Measurements from ENCODE around the gene CORT.
A peak's percentile ranks its signal among the peaks of the same experiment; 100 is the strongest.
"Not testable (repeated sequence)": the region's sequence is repeated elsewhere in the genome, so short reads cannot be mapped to it uniquely, and the experiment has no call there.

CORT gene, protein sequence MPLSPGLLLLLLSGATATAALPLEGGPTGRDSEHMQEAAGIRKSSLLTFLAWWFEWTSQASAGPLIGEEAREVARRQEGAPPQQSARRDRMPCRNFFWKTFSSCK

DNA sequence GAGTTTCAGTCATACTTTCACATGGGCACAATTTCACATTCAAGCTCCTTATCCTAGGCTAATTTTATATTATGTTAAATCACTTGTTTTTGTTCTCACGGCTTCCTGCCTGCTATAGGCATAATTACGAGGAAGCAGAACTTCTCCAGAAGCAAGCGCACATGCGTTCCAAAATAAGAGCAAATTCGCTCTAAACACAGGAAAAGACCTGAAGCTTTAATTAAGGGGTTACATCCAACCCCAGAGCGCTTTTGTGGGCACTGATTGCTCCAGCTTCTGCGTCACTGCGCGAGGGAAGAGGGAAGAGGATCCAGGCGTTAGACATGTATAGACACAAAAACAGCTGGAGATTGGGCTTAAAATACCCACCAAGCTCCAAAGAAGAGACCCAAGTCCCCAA is at the start of gene CORT:
CORT (plus strand) TSS at position 281 of the 400 bp plus-strand sequence. CDS start 193 bp downstream, outside the sequence.
- H3K27me3 Mint-ChIP-seq (ENCODE audit: low read depth): peaks cover 3% of the 10 kb centered on the region
- no peaks in the 10 kb centered on the region for H3K9me3 Mint-ChIP-seq
- no peak within 1 kb of the TSS for H3K4me3 Mint-ChIP-seq
- no peak within 1 kb of the TSS for H3K27ac Mint-ChIP-seq
- no peaks in the 10 kb centered on the region for H3K36me3 Mint-ChIP-seq (ENCODE audit: low read depth)
- no peaks in the 10 kb centered on the region for H3K4me1 Mint-ChIP-seq (ENCODE audit: low read depth)

DNA sequence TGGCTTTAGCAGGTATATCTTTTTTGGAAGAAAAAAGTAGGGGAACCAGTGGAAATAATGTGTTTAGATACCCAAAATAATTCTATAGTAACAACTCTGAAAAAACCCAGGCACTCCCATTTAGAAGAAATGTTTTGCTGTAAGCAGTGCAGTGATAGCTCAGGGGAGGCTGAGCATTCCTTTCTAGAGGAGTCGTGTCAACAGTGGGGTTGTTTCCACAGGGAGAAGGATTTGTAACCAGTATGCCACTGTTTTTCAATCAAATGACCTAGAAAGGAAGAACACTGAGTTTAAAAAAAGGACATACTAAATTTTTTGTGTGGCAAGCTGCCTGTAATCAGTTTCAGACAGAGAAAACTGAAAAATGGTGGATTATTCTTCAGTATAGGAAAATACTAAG is 48.5 kb upstream of the CORT start:
- Mint-ChIP-seq H3K27ac (no peak overlapping the region), H3K9me3 (no peaks in the 10 kb centered on the region), H3K4me3 (no peak overlapping the region), H3K4me1 (ENCODE audit: low read depth) (peaks cover 23% of the 10 kb centered on the region), H3K27me3 (ENCODE audit: low read depth) (no peaks in the 10 kb centered on the region), H3K36me3 (ENCODE audit: low read depth) (peaks cover 21% of the 10 kb centered on the region)

GRCh38 chr1:10402729-10403274 is 47.0 kb upstream of the CORT start:
- peaks cover 20% of the 10 kb centered on the region for H3K4me1 Mint-ChIP-seq (ENCODE audit: low read depth)
- no peaks in the 10 kb centered on the region for H3K27me3 Mint-ChIP-seq (ENCODE audit: low read depth)
- peaks cover 29% of the 10 kb centered on the region for H3K36me3 Mint-ChIP-seq (ENCODE audit: low read depth)
- H3K9me3 Mint-ChIP-seq: no peaks in the 10 kb centered on the region
- no peak overlapping the region for H3K27ac Mint-ChIP-seq
- no peak overlapping the region for H3K4me3 Mint-ChIP-seq

DNA sequence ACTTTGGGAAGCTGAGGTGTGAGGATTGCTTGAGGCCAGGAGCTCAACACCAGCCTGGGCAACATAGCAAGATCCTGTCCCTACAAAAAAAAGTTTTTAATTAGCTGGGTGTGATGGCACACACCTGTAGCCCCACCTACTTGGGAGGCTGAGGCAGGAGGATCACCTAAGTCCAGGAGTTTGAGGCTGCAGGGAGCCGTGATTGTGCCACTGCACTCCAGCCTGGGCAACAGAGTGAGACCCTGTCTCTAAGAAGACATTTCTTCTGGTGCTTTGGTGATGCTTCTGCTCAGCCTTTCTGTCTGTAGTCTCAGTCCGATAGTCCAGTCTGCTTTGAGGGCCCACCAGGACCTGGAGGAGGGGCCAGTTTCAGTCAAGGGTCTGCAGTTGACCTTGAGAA is 42.6 kb upstream of the CORT start:
- no peak overlapping the region for H3K27ac Mint-ChIP-seq
- no peaks in the 10 kb centered on the region for H3K27me3 Mint-ChIP-seq (ENCODE audit: low read depth)
- H3K9me3 Mint-ChIP-seq: no peaks in the 10 kb centered on the region
- H3K36me3 Mint-ChIP-seq (ENCODE audit: low read depth): peaks cover 52% of the 10 kb centered on the region
- no peak overlapping the region for H3K4me3 Mint-ChIP-seq
- no peaks in the 10 kb centered on the region for H3K4me1 Mint-ChIP-seq (ENCODE audit: low read depth)

DNA sequence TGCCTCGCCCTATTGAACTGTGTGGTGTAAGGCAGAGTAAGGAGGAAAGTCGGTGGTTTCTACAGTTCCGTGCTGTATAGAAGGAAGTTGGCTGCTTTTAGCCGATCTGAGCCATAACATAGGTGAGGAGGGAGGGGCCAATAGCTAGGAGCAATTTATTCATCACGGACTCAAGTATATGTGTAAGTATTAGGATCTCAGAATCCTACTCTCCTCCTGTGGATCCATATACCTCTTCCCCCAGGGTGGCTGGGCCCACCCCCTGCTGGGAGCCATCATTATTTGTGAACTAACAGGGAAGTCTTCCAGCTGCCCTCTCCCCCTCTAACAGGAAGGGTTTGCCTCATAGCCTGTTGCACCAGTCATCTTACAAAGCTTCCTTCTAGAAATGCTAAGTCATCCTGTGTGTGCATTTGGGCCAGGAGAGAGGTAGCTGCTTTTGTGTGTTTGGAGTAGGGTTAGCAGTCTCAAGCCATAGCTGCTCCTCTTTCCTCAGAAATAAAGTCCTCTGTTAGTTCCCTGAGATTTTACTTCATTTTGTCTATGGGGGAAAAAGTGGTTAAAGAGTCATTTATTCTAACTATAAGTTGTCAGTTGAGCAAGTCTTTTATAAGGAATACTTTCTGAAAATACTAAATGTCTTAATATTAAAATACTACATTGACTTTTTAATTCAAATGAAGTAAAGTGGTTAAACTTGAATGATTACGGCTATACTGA is 34.5 kb upstream of the CORT start:
- Mint-ChIP-seq H3K36me3 (ENCODE audit: low read depth) (peaks cover 70% of the 10 kb centered on the region), H3K4me3 (peak overlapping the region; percentile 64), H3K27ac (peak overlapping the region; percentile 96), H3K4me1 (ENCODE audit: low read depth) (peaks cover 17% of the 10 kb centered on the region), H3K27me3 (ENCODE audit: low read depth) (no peaks in the 10 kb centered on the region), H3K9me3 (no peaks in the 10 kb centered on the region)

DNA sequence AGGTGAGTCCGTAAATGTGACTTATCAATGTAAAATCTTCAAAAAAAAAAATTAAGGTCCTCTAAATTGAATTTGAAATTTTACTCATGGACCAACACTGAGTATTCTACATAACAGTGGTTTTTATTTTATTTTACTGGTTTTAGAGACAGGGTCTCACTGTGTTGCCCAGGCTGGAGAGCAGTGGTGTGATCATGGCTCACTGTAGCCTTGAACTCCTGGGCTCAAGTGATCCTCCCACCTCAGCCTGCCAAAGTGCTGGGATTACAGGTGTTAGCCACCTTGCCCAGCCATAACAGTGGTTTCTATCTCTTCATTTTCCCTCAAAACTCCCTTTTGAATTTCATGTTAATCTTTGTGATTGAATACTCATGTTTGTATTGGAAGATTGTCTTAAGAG is 33.9 kb upstream of the CORT start:
- Mint-ChIP-seq H3K4me1 (ENCODE audit: low read depth) (peaks cover 17% of the 10 kb centered on the region), H3K36me3 (ENCODE audit: low read depth) (peaks cover 70% of the 10 kb centered on the region), H3K27ac (peak overlapping the region; percentile 5)
- H3K4me3 Mint-ChIP-seq; H3K27me3 Mint-ChIP-seq (ENCODE audit: low read depth); H3K9me3 Mint-ChIP-seq: not testable (repeated sequence)

DNA sequence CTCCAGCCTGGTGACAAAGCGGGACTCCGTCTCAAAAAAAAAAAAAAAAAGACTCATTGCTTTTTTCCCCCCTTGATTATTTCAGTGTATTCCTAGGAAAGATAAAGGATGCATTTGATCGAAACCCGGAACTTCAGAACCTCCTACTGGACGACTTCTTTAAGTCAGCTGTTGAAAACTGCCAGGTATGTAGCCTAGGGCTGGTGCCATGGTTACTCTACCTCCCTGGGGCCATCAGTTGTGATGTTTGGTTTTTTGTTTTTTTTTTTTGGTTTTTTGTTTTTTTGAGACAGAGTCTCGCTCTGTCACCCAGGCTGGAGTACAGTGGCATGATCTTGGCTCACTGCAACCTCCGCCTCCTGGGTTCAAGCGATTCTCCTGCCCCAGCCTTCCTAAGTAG is 31.1 kb upstream of the CORT start:
- peak overlapping the region; percentile 45 for H3K27ac Mint-ChIP-seq
- peaks cover 15% of the 10 kb centered on the region for H3K4me1 Mint-ChIP-seq (ENCODE audit: low read depth)
- H3K4me3 Mint-ChIP-seq; H3K27me3 Mint-ChIP-seq (ENCODE audit: low read depth); H3K9me3 Mint-ChIP-seq: not testable (repeated sequence)
- H3K36me3 Mint-ChIP-seq (ENCODE audit: low read depth): peaks cover 45% of the 10 kb centered on the region

DNA sequence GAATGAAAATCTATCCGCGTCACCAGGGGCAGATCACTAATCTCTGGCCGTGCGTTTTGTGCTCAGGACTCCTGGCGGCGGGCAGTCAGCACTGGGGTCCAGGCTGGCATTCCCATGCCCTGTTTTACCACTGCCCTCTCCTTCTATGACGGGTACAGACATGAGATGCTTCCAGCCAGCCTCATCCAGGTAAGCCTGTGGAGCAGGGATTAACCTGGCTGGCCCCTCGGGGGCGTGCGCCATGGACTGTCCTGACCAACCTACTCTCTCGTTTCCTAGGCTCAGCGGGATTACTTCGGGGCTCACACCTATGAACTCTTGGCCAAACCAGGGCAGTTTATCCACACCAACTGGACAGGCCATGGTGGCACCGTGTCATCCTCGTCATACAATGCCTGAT is 30.5 kb upstream of the CORT start:
- no peaks in the 10 kb centered on the region for H3K27me3 Mint-ChIP-seq (ENCODE audit: low read depth)
- H3K4me1 Mint-ChIP-seq (ENCODE audit: low read depth): peaks cover 11% of the 10 kb centered on the region
- H3K9me3 Mint-ChIP-seq: no peaks in the 10 kb centered on the region
- H3K27ac Mint-ChIP-seq: peak overlapping the region; percentile 55
- H3K4me3 Mint-ChIP-seq: no peak overlapping the region
- peaks cover 41% of the 10 kb centered on the region for H3K36me3 Mint-ChIP-seq (ENCODE audit: low read depth)

DNA sequence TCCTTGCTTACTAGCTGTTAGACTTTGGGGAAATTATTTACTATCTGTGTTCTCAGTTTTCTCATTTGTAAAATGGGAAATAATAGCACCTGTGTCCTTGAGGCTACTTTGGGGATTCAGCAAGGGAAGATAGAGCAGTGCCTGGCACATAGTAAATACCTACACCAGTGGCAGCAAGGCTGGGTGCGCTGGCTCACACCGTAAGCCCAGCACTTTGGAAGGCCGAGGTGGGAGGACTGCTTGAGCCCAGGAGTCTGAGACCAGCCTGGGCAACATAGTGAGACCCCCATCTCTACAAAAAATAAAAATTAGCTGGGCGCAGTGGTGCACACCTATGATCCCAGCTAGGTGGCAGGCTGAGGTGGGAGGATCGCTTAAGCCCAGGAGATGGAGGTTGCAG is 28.2 kb upstream of the CORT start:
- no peaks in the 10 kb centered on the region for H3K27me3 Mint-ChIP-seq (ENCODE audit: low read depth)
- H3K4me1 Mint-ChIP-seq (ENCODE audit: low read depth): no peaks in the 10 kb centered on the region
- peaks cover 29% of the 10 kb centered on the region for H3K36me3 Mint-ChIP-seq (ENCODE audit: low read depth)
- H3K4me3 Mint-ChIP-seq: no peak overlapping the region
- no peak overlapping the region for H3K27ac Mint-ChIP-seq
- no peaks in the 10 kb centered on the region for H3K9me3 Mint-ChIP-seq

DNA sequence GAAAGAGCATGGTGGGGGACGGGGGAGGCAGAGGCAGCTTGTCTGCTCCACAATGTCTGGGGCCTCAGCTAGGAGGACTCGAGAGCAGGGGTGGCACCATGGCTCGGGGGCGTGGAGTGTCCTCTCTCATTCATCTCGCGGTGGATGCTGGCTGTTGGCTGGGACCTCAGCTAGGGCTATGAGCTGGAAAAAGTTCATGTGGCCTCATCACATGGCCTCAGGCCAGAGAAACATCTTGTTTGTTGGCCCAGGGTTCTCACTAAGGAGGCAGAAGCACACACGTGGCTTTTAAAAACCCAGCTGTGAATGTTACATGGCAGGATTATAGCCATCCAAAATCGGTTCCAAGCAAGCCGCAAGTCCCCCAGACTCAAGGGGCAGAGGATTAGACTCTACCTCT is 25.8 kb upstream of the CORT start:
- Mint-ChIP-seq H3K4me1 (ENCODE audit: low read depth) (peaks cover 6% of the 10 kb centered on the region), H3K4me3 (no peak overlapping the region), H3K27me3 (ENCODE audit: low read depth) (no peaks in the 10 kb centered on the region), H3K9me3 (no peaks in the 10 kb centered on the region), H3K36me3 (ENCODE audit: low read depth) (peaks cover 16% of the 10 kb centered on the region), H3K27ac (no peak overlapping the region)

DNA sequence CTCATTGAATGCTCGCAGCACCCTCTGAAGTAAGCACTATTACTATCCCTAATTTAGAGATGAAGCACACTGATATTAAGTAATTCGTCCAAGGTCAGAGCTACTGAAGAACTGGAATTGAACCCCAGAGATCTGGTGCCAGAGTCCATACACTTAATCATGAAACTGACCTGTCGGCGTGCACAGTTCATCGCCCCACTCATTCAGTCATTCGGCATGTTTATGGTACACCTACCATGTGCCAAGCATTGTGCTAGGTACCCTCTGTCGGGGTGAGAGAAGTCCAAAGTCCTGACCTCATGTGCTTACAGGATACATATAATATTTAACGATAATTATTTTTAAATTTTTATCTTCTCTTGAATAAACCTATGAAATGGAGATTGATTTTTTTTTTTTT is 25.2 kb upstream of the CORT start:
- Mint-ChIP-seq H3K27ac (no peak overlapping the region), H3K4me3 (no peak overlapping the region), H3K4me1 (ENCODE audit: low read depth) (peaks cover 6% of the 10 kb centered on the region), H3K9me3 (no peaks in the 10 kb centered on the region), H3K27me3 (ENCODE audit: low read depth) (no peaks in the 10 kb centered on the region), H3K36me3 (ENCODE audit: low read depth) (peaks cover 10% of the 10 kb centered on the region)

GRCh38 chr1:10425826-10426534 is 23.9 kb upstream of the CORT start:
- H3K9me3 Mint-ChIP-seq; H3K27me3 Mint-ChIP-seq (ENCODE audit: low read depth); H3K4me3 Mint-ChIP-seq; H3K36me3 Mint-ChIP-seq (ENCODE audit: low read depth); H3K27ac Mint-ChIP-seq: not testable (repeated sequence)
- H3K4me1 Mint-ChIP-seq (ENCODE audit: low read depth): peaks cover 15% of the 10 kb centered on the region

DNA sequence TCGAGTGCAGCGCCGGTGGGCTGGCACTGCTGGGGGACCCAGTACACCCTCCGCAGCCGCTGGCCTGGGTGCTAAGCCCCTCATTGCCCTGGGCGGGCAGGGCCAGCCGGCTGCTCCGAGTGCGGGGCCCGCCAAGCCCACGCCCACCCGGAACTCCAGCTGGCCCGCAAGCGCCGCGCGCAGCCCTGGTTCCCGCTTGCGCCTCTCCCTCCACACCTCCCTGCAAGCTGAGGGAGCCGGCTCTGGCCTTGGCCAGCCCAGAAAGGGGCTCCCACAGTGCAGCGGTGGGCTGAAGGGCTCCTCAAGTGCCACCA is 23.3 kb upstream of the CORT start:
- not testable (repeated sequence) for H3K9me3 Mint-ChIP-seq, H3K4me3 Mint-ChIP-seq, H3K27ac Mint-ChIP-seq

DNA sequence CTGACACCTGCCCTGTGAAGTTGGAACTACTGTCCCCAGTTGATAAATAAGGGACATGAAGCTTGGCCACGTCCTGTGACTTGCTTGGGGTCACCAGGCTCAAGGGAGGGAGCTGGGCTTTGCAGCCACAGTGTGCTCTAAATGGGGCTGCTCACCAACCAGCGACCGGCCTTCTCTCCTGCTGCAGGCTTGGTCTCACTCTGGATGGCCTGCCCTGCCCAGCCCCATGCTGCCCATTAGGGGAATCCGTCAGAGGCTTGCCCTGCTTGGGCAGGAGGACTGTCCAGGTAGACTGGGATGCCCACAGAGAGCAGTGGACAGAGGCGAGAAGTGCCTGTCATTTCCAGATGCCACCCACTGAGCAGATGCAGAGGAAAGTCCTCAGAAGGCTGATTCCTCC is 20.8 kb upstream of the CORT start:
- Mint-ChIP-seq H3K4me3 (no peak overlapping the region), H3K27ac (no peak overlapping the region), H3K9me3 (no peaks in the 10 kb centered on the region), H3K4me1 (ENCODE audit: low read depth) (peaks cover 21% of the 10 kb centered on the region), H3K36me3 (ENCODE audit: low read depth) (no peaks in the 10 kb centered on the region), H3K27me3 (ENCODE audit: low read depth) (no peaks in the 10 kb centered on the region)

More for the DNA sequence above, 23.3 kb upstream of the CORT start:
- not testable (repeated sequence) for H3K36me3 Mint-ChIP-seq (ENCODE audit: low read depth); H3K27me3 Mint-ChIP-seq (ENCODE audit: low read depth)
- H3K4me1 Mint-ChIP-seq (ENCODE audit: low read depth): peaks cover 20% of the 10 kb centered on the region

DNA sequence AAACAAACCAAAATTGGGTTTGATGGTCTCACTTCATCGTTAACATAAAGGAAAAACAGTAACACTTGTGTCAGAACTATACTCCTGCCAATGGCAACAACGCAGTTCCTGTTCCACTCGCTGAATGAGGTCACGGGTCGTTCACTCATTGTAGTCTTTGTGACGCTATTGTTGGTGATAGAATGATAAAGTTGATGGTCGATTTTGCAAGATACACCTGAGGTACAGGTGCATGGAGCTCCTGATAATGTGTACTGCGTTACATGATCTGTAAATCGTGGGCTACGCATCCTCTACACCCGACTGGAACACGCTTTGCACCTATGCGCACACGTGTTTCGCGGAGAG is 20.0 kb upstream of the CORT start:
- Mint-ChIP-seq H3K36me3 (ENCODE audit: low read depth) (no peaks in the 10 kb centered on the region), H3K27me3 (ENCODE audit: low read depth) (no peaks in the 10 kb centered on the region), H3K4me1 (ENCODE audit: low read depth) (peaks cover 21% of the 10 kb centered on the region), H3K9me3 (no peaks in the 10 kb centered on the region), H3K4me3 (peak overlapping the region; percentile 93), H3K27ac (peak overlapping the region; percentile 67)
